ENCODE measurements around the gene LLCFC1. TPM values are rescaled to one million over a fixed set of nuclear protein-coding genes. Genes with fewer than 3 reads are reported as not detected.

LLCFC1 gene
- total RNA-seq, 1 donor, result not detected

GRCh38 chr7:142894985-142895593, 44.2 kb upstream of the LLCFC1 start:
- TF ChIP-seq CTCF (IDR thresholded peaks at IDR 0.05; ENCODE audit: insufficient read depth, low read length), result no peak
- no peak for DNase-seq (ENCODE audit: low read depth)
- H3K4me3 ChIP-seq (ENCODE audit: low read depth, low read length), result no peak overlapping the region

- no peak for DNase-seq (ENCODE audit: low read depth)
- no peak overlapping the region for H3K4me3 ChIP-seq (ENCODE audit: low read depth, low read length)
- no peak for TF ChIP-seq CTCF (IDR thresholded peaks at IDR 0.05; ENCODE audit: insufficient read depth, low read length)
These were observed 43.1 kb upstream of the LLCFC1 start for GRCh38 chr7:142896151-142896550.

- no peak for TF ChIP-seq CTCF (IDR thresholded peaks at IDR 0.05; ENCODE audit: insufficient read depth, low read length)
- no peak for DNase-seq (ENCODE audit: low read depth)
- no peak overlapping the region for H3K4me3 ChIP-seq (ENCODE audit: low read depth, low read length)
These were observed 42.4 kb upstream of the LLCFC1 start for GRCh38 chr7:142896741-142897379.

- no peak for TF ChIP-seq CTCF (IDR thresholded peaks at IDR 0.05; ENCODE audit: insufficient read depth, low read length)
- H3K4me3 ChIP-seq (ENCODE audit: low read depth, low read length), result no peak overlapping the region
- DNase-seq (ENCODE audit: low read depth), result no peak
These were observed 41.6 kb upstream of the LLCFC1 start for GRCh38 chr7:142897691-142898090.

- DNase-seq (ENCODE audit: low read depth), result no peak
- no peak for TF ChIP-seq CTCF (IDR thresholded peaks at IDR 0.05; ENCODE audit: insufficient read depth, low read length)
- no peak overlapping the region for H3K4me3 ChIP-seq (ENCODE audit: low read depth, low read length)
These were observed 40.7 kb upstream of the LLCFC1 start for GRCh38 chr7:142898377-142899170.

- no peak overlapping the region for H3K4me3 ChIP-seq (ENCODE audit: low read depth, low read length)
- DNase-seq (ENCODE audit: low read depth), result no peak
- no peak for TF ChIP-seq CTCF (IDR thresholded peaks at IDR 0.05; ENCODE audit: insufficient read depth, low read length)
These were observed 39.6 kb upstream of the LLCFC1 start for GRCh38 chr7:142899661-142900060.
